ENCODE measurements around the gene IGDCC3.
A peak's percentile ranks its signal among the peaks of the same experiment; 100 is the strongest.
"Not testable (repeated sequence)": the region's sequence is repeated elsewhere in the genome, so short reads cannot be mapped to it uniquely, and the experiment has no call there.

The IGDCC3 gene

GRCh38 chr15:65405791-65406423 lies 28.1 kb upstream of the IGDCC3 start:
- no peak for DNase-seq

GRCh38 chr15:65404186-65404872 lies 26.5 kb upstream of the IGDCC3 start:
- DNase-seq = no peak

- no peak for DNase-seq
These were observed 25.2 kb upstream of the IGDCC3 start for GRCh38 chr15:65402961-65403360.

- no peak for DNase-seq
These were observed 23.9 kb upstream of the IGDCC3 start for GRCh38 chr15:65401611-65402240.

- peak; percentile 49 for DNase-seq
These were observed 23.2 kb upstream of the IGDCC3 start for GRCh38 chr15:65400760-65401610.

GRCh38 chr15:65399997-65400396 lies 22.2 kb upstream of the IGDCC3 start:
- no peak for DNase-seq

GRCh38 chr15:65399001-65399706 lies 21.4 kb upstream of the IGDCC3 start:
- DNase-seq = no peak

GRCh38 chr15:65398486-65398885 lies 20.7 kb upstream of the IGDCC3 start:
- not testable (repeated sequence) for DNase-seq

GRCh38 chr15:65396965-65397317 lies 19.1 kb upstream of the IGDCC3 start:
- DNase-seq = no peak

GRCh38 chr15:65396283-65396964 lies 18.6 kb upstream of the IGDCC3 start:
- DNase-seq = no peak

GRCh38 chr15:65395567-65396202 lies 17.9 kb upstream of the IGDCC3 start:
- no peak for DNase-seq

GRCh38 chr15:65394936-65395335 lies 17.1 kb upstream of the IGDCC3 start:
- DNase-seq = no peak

GRCh38 chr15:65394280-65394789 lies 16.5 kb upstream of the IGDCC3 start:
- DNase-seq = no peak

- no peak for DNase-seq
These were observed 15.8 kb upstream of the IGDCC3 start for GRCh38 chr15:65393557-65393956.

GRCh38 chr15:65393091-65393490 lies 15.3 kb upstream of the IGDCC3 start:
- DNase-seq = no peak

- no peak for DNase-seq
These were observed 14.6 kb upstream of the IGDCC3 start for GRCh38 chr15:65392368-65392767.

GRCh38 chr15:65391732-65392131 lies 13.9 kb upstream of the IGDCC3 start:
- DNase-seq = no peak

- DNase-seq = no peak
These were observed 12.6 kb upstream of the IGDCC3 start for GRCh38 chr15:65390447-65390846.

GRCh38 chr15:65389226-65389625 lies 11.4 kb upstream of the IGDCC3 start:
- DNase-seq = no peak

GRCh38 chr15:65388306-65389080 lies 10.7 kb upstream of the IGDCC3 start:
- DNase-seq = no peak

GRCh38 chr15:65386886-65387285 lies 9.1 kb upstream of the IGDCC3 start:
- no peak for DNase-seq
